ENCODE results near the gene TALDO1. TPM values are rescaled to one million over a fixed set of nuclear protein-coding genes. Genes with fewer than 3 reads are reported as not detected.

TALDO1 gene
- total and polyA plus RNA-seq, 10 of the 15 experiments (the other 5 are each of a cell fraction or from before 2014, with no cell fraction given), result 121 to 302 (median 182) TPM

DNA sequence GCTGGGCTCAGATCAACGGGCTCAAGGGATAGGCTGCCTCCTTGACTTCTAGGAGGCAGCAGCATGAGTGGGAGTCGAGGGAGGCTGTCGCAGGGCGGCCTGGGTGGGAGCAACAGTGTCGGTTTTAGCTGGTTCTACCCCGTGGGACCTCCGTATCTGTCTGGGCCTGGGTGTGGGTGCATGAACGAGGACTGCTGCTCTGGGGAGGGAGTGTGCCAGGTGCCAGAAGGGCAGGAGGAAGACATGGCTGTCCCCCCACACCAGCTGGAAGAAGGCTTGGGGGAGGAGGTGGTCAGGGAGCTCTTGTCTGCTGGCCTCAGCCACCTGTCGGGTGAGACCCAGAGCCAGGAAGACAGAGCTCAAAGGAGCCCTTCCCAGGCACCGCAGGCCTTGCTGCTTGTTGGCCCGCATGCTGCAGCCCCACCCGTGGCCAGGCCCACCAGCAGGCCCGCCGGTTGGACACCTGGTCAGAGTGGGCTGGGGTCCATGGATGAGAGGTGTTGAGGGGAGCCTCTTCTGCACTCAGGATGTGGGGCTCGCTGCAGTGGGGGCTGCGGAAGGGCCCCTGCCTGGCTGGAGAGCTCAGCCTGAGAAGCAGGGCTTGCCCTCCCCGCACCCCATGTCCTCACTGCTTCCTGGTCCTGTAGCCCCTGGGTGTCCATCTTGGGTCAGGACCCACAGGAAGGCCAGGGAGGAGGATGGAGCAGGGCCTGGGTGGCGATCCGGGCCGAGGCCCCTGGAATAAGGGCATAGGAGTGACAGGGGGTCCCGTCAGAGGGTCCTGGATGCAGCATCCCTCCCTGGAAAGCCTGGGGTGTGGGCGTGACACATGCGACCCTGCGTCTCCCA, 39.2 kb downstream of the TALDO1 start:
- Histone ChIP-seq H3K79me2 (ENCODE audit: control insufficient read depth, insufficient read depth, low read length) (no peaks in the 10 kb centered on the region), H3K4me2 (ENCODE audit: control insufficient read depth, insufficient read depth) (no peak overlapping the region), H3K27ac (ENCODE audit: control insufficient read depth, insufficient read depth) (no peak overlapping the region), H4K20me1 (ENCODE audit: control insufficient read depth, insufficient read depth) (no peaks in the 10 kb centered on the region), H2AFZ (ENCODE audit: control insufficient read depth, low read depth, low read length) (no peak overlapping the region), H3K27me3 (replicated peaks in 1 of 2; ENCODE audit: control insufficient read depth in 2 of 2, insufficient read depth in 2 of 2, low read length in 1 of 2) (no peaks in the 10 kb centered on the region), H3K36me3 (ENCODE audit: control insufficient read depth in 2 of 2, insufficient read depth in 2 of 2, low read length in 1 of 2) (no peaks in the 10 kb centered on the region; a peak in 1 of 4 replicates), H3K4me1 (ENCODE audit: control insufficient read depth, insufficient read depth, low read length) (peaks cover 7% of the 10 kb centered on the region), H3K9ac (ENCODE audit: control insufficient read depth, insufficient read depth, low read length) (no peak overlapping the region), H3K4me3 (no peak overlapping the region), H3K9me3 (replicated peaks; ENCODE audit: control insufficient read depth, insufficient read depth, low read length) (no peaks in the 10 kb centered on the region)
- TF ChIP-seq ZNF384 (IDR thresholded peaks at IDR 0.05; ENCODE audit: borderline replicate concordance, low read depth, low read length), result no peak
- no peak for TF ChIP-seq JUNB (IDR thresholded peaks at IDR 0.05)
- no peak for TF ChIP-seq TCF3 (IDR thresholded peaks at IDR 0.05; ENCODE audit: borderline replicate concordance, insufficient read depth, low read depth, low read length)
- no peak for TF ChIP-seq MTA2 (IDR thresholded peaks at IDR 0.05; ENCODE audit: low read depth)
- TF ChIP-seq POLR2A (IDR thresholded peaks at IDR 0.05; ENCODE audit: low read depth, low read length), result 0 out of 2 replicates have a peak, but pooled peaks have one; percentile 11
- TF ChIP-seq, protein P1, sequence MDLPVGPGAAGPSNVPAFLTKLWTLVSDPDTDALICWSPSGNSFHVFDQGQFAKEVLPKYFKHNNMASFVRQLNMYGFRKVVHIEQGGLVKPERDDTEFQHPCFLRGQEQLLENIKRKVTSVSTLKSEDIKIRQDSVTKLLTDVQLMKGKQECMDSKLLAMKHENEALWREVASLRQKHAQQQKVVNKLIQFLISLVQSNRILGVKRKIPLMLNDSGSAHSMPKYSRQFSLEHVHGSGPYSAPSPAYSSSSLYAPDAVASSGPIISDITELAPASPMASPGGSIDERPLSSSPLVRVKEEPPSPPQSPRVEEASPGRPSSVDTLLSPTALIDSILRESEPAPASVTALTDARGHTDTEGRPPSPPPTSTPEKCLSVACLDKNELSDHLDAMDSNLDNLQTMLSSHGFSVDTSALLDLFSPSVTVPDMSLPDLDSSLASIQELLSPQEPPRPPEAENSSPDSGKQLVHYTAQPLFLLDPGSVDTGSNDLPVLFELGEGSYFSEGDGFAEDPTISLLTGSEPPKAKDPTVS (IDR thresholded peaks at IDR 0.05; ENCODE audit: low read depth, low read length), result no peak
- TF ChIP-seq ESRRA (IDR thresholded peaks at IDR 0.05; ENCODE audit: low read length), result no peak
- 70% methylated on average over 24 of the region's 24 CpGs for WGBS (ENCODE audit: insufficient coverage, insufficient replicate concordance, low lambda C conversion rate, missing lambda C conversion rate)
- ChIA-PET SMC1A (ENCODE audit: uncharacterized antibody, unreplicated experiment) (no interaction called here), CTCF (no interaction called here), POLR2A (no interaction called here), RAD21 (ENCODE audit: unreplicated experiment) (interaction anchor here (1.1 kb wide), 1 partner anchor 9 kb away, joined by 3 read pairs; no protein-coding TSS in a partner anchor)
- ATAC-seq (no peak), FAIRE-seq (no peak), DNase-seq (ENCODE audit: low read depth, low spot score) (no peak)
- intact Hi-C loops (cut with micrococcal nuclease; ENCODE audit: unreplicated experiment), result no loop called here
- BruUV-seq (replicated peaks), result no TSS peak
- in situ Hi-C loops (cut with MboI), result no loop called here

Data from GM12878 (cell line).